ENCODE results near the gene ARL14EP. TPM values are rescaled to one million over a fixed set of nuclear protein-coding genes. Genes with fewer than 3 reads are reported as not detected.

ARL14EP gene
- total and polyA plus RNA-seq, 2 of the 8 experiments (the other 6 are each of a cell fraction or from before 2014, with no cell fraction given) = 14.3 to 29.6 TPM

GRCh38 chr11:30377347-30377746 lies 54.4 kb downstream of the ARL14EP start:
- FAIRE-seq (no peak), DNase-seq (ENCODE audit: low read depth in 1 of 2, low spot score in 2 of 2) (no peak)
- ChIA-PET CTCF (ENCODE audit: partially characterized antibody) (interaction anchor here (1.1 to 3.1 kb wide), 7 partner anchors 11 to 537 kb away, joined by 3 to 8 read pairs (median 4); no protein-coding TSS in a partner anchor), POLR2A (ENCODE audit: partially characterized antibody) (interaction anchor here (0.6 kb wide), 1 partner anchor 191 kb away, joined by 3 read pairs; no protein-coding TSS in a partner anchor)
- Histone ChIP-seq H3K27me3 (replicated peaks in 1 of 4; ENCODE audit: control insufficient read depth in 3 of 4, extremely low read depth in 1 of 4, insufficient read depth in 3 of 4, low read length in 3 of 4) (no peaks in the 10 kb centered on the region), H3K79me1 (ENCODE audit: low read depth, low read length) (no peaks in the 10 kb centered on the region), H3K4me3 (ENCODE audit: extremely low read depth in 1 of 4, insufficient read depth in 2 of 4, low read depth in 3 of 4, low read length in 4 of 4) (no peak overlapping the region), H4K8ac (ENCODE audit: extremely low read depth, insufficient read depth, low read length) (no peak overlapping the region), H3K14ac (ENCODE audit: insufficient read length) (no peak overlapping the region), H3K9ac (replicated peaks in 1 of 4; ENCODE audit: extremely low read depth in 1 of 4, low read depth in 3 of 4, low read length in 3 of 4) (no peak overlapping the region), H2BK12ac (ENCODE audit: low read depth, low read length) (no peak overlapping the region), H2AK5ac (ENCODE audit: low read depth, low read length) (no peak overlapping the region), H4K20me1 (replicated peaks in 1 of 2; ENCODE audit: control insufficient read depth in 1 of 2, insufficient read depth in 2 of 2, low read length in 2 of 2) (no peaks in the 10 kb centered on the region), H3K18ac (ENCODE audit: extremely low read depth, low read length) (no peak overlapping the region), H3K79me2 (ENCODE audit: control insufficient read depth in 1 of 2, insufficient read depth in 2 of 2, low read length in 2 of 2) (peaks cover 0 to 2% of the 10 kb centered on the region in 2 experiments; a peak in 1 of 4 replicates), H3K9me3 (ENCODE audit: insufficient read depth in 2 of 2, low read depth in 1 of 2, low read length in 1 of 2) (no peaks in the 10 kb centered on the region), H2AFZ (ENCODE audit: low read length) (no peak overlapping the region), H2BK20ac (ENCODE audit: low read length) (no peak overlapping the region), H3K56ac (replicated peaks; ENCODE audit: insufficient read length, low read depth, low read length) (no peak overlapping the region), H2BK120ac (replicated peaks; ENCODE audit: low read depth, low read length) (no peak overlapping the region), H3K27ac (ENCODE audit: low read depth, low read length) (no peak overlapping the region), H2BK15ac (ENCODE audit: low read length) (no peak overlapping the region), H4K91ac (replicated peaks; ENCODE audit: insufficient read length, low read length) (no peak overlapping the region), H3K4me2 (ENCODE audit: insufficient read depth in 1 of 2, low read depth in 2 of 2, low read length in 2 of 2) (no peak overlapping the region), H3K4ac (replicated peaks; ENCODE audit: insufficient read length, low read depth, low read length) (no peak overlapping the region), H3K4me1 (replicated peaks in 1 of 4; ENCODE audit: control insufficient read depth in 3 of 4, insufficient read depth in 4 of 4, low read length in 3 of 4) (no peaks in the 10 kb centered on the region), H4K5ac (ENCODE audit: insufficient read length, low read depth, low read length) (no peak overlapping the region), H2BK5ac (ENCODE audit: low read depth, low read length) (no peak overlapping the region), H3K23me2 (ENCODE audit: low read depth, low read length) (no peaks in the 10 kb centered on the region; the same call in 1 of the 2 replicates), H3K36me3 (ENCODE audit: control insufficient read depth in 2 of 4, insufficient read depth in 4 of 4, low read length in 3 of 4) (no peaks in the 10 kb centered on the region), H3K23ac (ENCODE audit: insufficient read length) (no peak overlapping the region)
- 89% methylated on average over 2 of the region's 2 CpGs; no CpG with 5 or more reads in 1 of the 2 experiments for WGBS, 2 experiments (ENCODE audit: extremely low coverage in 1 of 2, insufficient coverage in 1 of 2, insufficient read length in 1 of 2, insufficient replicate concordance in 2 of 2, low coverage in 1 of 2, low lambda C conversion rate in 2 of 2, missing lambda C conversion rate in 1 of 2)
- no peak for TF ChIP-seq TCF12 (IDR thresholded peaks at IDR 0.05; ENCODE audit: low read depth, low read length)
- no peak for TF ChIP-seq EP300 (IDR thresholded peaks at IDR 0.05; ENCODE audit: borderline replicate concordance in 1 of 2, low read depth in 2 of 2, low read length in 2 of 2)
- no peak for TF ChIP-seq GABPA (IDR thresholded peaks at IDR 0.05; ENCODE audit: borderline replicate concordance, insufficient read depth, low read length)
- no peak for TF ChIP-seq GTF2F1 (IDR thresholded peaks at IDR 0.05; ENCODE audit: borderline replicate concordance, low read depth, low read length)
- no peak for TF ChIP-seq CEBPB (IDR thresholded peaks at IDR 0.05; ENCODE audit: low read depth, low read length)
- no peak for TF ChIP-seq PHF8 (conservative IDR thresholded peaks at IDR 0.05; ENCODE audit: low read depth, low read length)
- TF ChIP-seq ATF3 (IDR thresholded peaks at IDR 0.05; ENCODE audit: insufficient read depth, low read depth, low read length) = no peak
- TF ChIP-seq YY1 (IDR thresholded peaks at IDR 0.05; ENCODE audit: low read depth, low read length) = no peak
- no peak for TF ChIP-seq JUND (IDR thresholded peaks at IDR 0.05; ENCODE audit: low read length)
- TF ChIP-seq TEAD4 (IDR thresholded peaks at IDR 0.05; ENCODE audit: low read depth, low read length) = no peak
- TF ChIP-seq RNF2 (IDR thresholded peaks at IDR 0.05; ENCODE audit: borderline replicate concordance, low read depth, low read length, missing control alignments, poor library complexity, severe bottlenecking) = no peak
- no peak for TF ChIP-seq SIX5 (IDR thresholded peaks at IDR 0.05; ENCODE audit: low read depth, low read length)

All from H1 (cell line).